Endothelial cell of umbilical vein (primary cell): Measurements from ENCODE around the gene TOB2. TPM values are rescaled to one million over a fixed set of nuclear protein-coding genes. Genes with fewer than 3 reads are reported as not detected.

Experiments
- BruUV-seq: library from RNA; stranded (reverse); fragments of 400-500 nt; replicated peaks from 2 replicates; lab custom pipeline; 2021; lab: Mats Ljungman, UMichigan
- CTCF ChIA-PET: fragments of 300-600, 350-600 bp; sonication (Branson Sonifier 250); formaldehyde crosslinking; loops from one replicate; lab custom pipeline; 2021; ENCODE audit warnings: antibody characterized with exemption, inconsistent platforms; lab: Charles Lee
- POLR2A ChIA-PET: fragments of 300-600, 350-600 bp; sonication (Branson Sonifier 250); formaldehyde crosslinking; loops from one replicate; lab custom pipeline; 2021; ENCODE audit warnings: antibody characterized with exemption, inconsistent platforms; lab: Charles Lee
- DNase-seq: peaks from one replicate; pipeline ENCODE4 v3.0.0-alpha.2; 2011; ENCODE audit warnings: low read depth, low spot score
- FAIRE-seq: peaks from 2 replicates; lab custom pipeline; 2011; peaks lifted over from hg19 to GRCh38; lab: Jason Lieb, UNC
- H2AFZ ChIP-seq: 2 replicates; pipeline ENCODE4 v1.6.0; 2012; ENCODE audit warnings: low read depth, low read length, control low read depth, inconsistent platforms
- H3K27ac ChIP-seq: 2 replicates; pipeline ENCODE4 v1.5.1; 2011; ENCODE audit warnings: low read depth, mild to moderate bottlenecking, control low read depth, low read length, moderate library complexity; ENCODE audit not compliant: insufficient read depth
- H3K27me3 ChIP-seq, 2 experiments: 2 replicates each; pipeline versions ENCODE4 v1.6.0 to v1.6.1; 2011; ENCODE audit warnings: low read length in 2 of 2, mixed read lengths in 1 of 2; ENCODE audit not compliant: control insufficient read depth in 2 of 2, insufficient read depth in 2 of 2
- H3K36me3 ChIP-seq, 2 experiments: 2 replicates in 1 of 2; 3 replicates in 1 of 2; pipeline ENCODE4 v1.5.1; 2011; ENCODE audit warnings: low read length in 2 of 2, mild to moderate bottlenecking in 1 of 2, moderate library complexity in 1 of 2; ENCODE audit not compliant: control insufficient read depth in 2 of 2, insufficient read depth in 2 of 2; ENCODE audit errors: extremely low read depth in 1 of 2
- H3K4me1 ChIP-seq: 3 replicates; pipeline ENCODE4 v1.5.1; 2011; ENCODE audit warnings: mild to moderate bottlenecking, low read length; ENCODE audit not compliant: control insufficient read depth, insufficient read depth; ENCODE audit errors: extremely low read depth
- H3K4me2 ChIP-seq: 2 replicates; pipeline ENCODE4 v1.6.1; 2011; ENCODE audit warnings: low read length, control low read depth, mixed read lengths; ENCODE audit not compliant: insufficient read depth
- H3K4me3 ChIP-seq, 3 experiments: fragments of 200-600 bp in 1 of 3; sonication (generic), shearing (Covaris generic) in 1 of 3; replicated peaks in 1 of 3; 2 replicates each; pipeline ENCODE4 v1.5.1; 2011 to 2016; ENCODE audit warnings: control low read depth in 3 of 3, low read length in 3 of 3, mild to moderate bottlenecking in 2 of 3, inconsistent platforms in 1 of 3, low read depth in 1 of 3, moderate library complexity in 1 of 3; ENCODE audit not compliant: insufficient read depth in 1 of 3
- H3K79me2 ChIP-seq: 2 replicates; pipeline ENCODE4 v1.6.0; 2012; ENCODE audit warnings: low read length, inconsistent platforms; ENCODE audit not compliant: control insufficient read depth, insufficient read depth
- H3K9ac ChIP-seq: replicated peaks from 2 replicates; pipeline ENCODE3; 2011; ENCODE audit warnings: low read length, control low read depth; ENCODE audit not compliant: insufficient read depth; ENCODE audit errors: extremely low read depth
- H3K9me1 ChIP-seq: replicated peaks from 3 replicates; pipeline ENCODE4 v1.6.0; 2011; ENCODE audit warnings: mild to moderate bottlenecking, low read length; ENCODE audit not compliant: control insufficient read depth, insufficient read depth; ENCODE audit errors: extremely low read depth
- H3K9me3 ChIP-seq: replicated peaks from 2 replicates; pipeline ENCODE4 v1.5.1; 2012; ENCODE audit warnings: low read length, inconsistent platforms; ENCODE audit not compliant: control insufficient read depth, insufficient read depth
- H4K20me1 ChIP-seq: replicated peaks from 2 replicates; pipeline ENCODE3; 2011; ENCODE audit warnings: mild to moderate bottlenecking, low read length; ENCODE audit not compliant: control insufficient read depth, insufficient read depth; ENCODE audit errors: extremely low read depth
- EZH2 ChIP-seq: IDR thresholded peaks from 2 replicates; pipeline ENCODE4 v1.6.1; 2012; ENCODE audit warnings: borderline replicate concordance, low read depth, mild to moderate bottlenecking, moderate library complexity, low read length, inconsistent platforms; ENCODE audit not compliant: severe bottlenecking
- FOS ChIP-seq: IDR thresholded peaks from 2 replicates; pipeline ENCODE4 v1.6.1; 2011; ENCODE audit warnings: mild to moderate bottlenecking, low read length, moderate library complexity, borderline replicate concordance; ENCODE audit not compliant: insufficient read depth
- GATA2 ChIP-seq: IDR thresholded peaks from 2 replicates; pipeline ENCODE4 v1.7.0; 2011; ENCODE audit warnings: low read depth, mild to moderate bottlenecking, moderate library complexity, mixed read lengths, low read length; ENCODE audit not compliant: insufficient read length, insufficient read depth
- MYC ChIP-seq: IDR thresholded peaks from one replicate; pipeline ENCODE4 v1.6.1; 2011; ENCODE audit warnings: mild to moderate bottlenecking, low read depth, low read length
- POLR2A ChIP-seq: IDR thresholded peaks from 2 replicates; pipeline ENCODE4 v1.6.1; 2012; ENCODE audit warnings: low read depth, mild to moderate bottlenecking, control low read depth, low read length
- dilution Hi-C: fragments of 300-500 bp; cut with MboI; formaldehyde crosslinking; loops from one replicate; pipeline ENCODE4 v1.15.0; 2019; ENCODE audit warnings: low sequenced_read_pairs; ENCODE audit not compliant: extremely low pct_ligation_motif_present
- intact Hi-C: fragments of 100-400 bp; cut with micrococcal nuclease; formaldehyde crosslinking; loops from one replicate; pipeline ENCODE4 v1.10.0; 2022
- polyA plus RNA-seq, 4 experiments: library from polyadenylated mRNA; depleted of rRNA in 3 of 4; stranded (reverse) in 3 of 4; unstranded in 1 of 4; fragments of >200 nt; gene quantifications; 2 replicates each; pipeline versions ENCODE4 v1.2.1 to v1.2.3, GENCODE V29; 2011 to 2012; ENCODE audit warnings: missing spikeins in 1 of 4
- total RNA-seq: library from RNA; stranded (reverse); gene quantifications from 2 replicates; pipeline ENCODE4 v1.2.3, GENCODE V29; 2021
- TF ChIP-seq, protein P1 (sequence below): IDR thresholded peaks from 2 replicates; pipeline ENCODE4 v1.6.1; 2011; ENCODE audit not compliant: insufficient read depth, insufficient read length

The TOB2 gene
- total and polyA plus RNA-seq, 2 donors (not counting 3 experiments of a cell fraction or from before 2014, with no cell fraction given), result 21.7 to 44.7 TPM

- Histone ChIP-seq H3K9me1 (no peaks in the 10 kb centered on the region), H2AFZ (no peak overlapping the region), H3K9ac (no peak overlapping the region), H3K4me3 (no peak overlapping the region), H3K9me3 (no peaks in the 10 kb centered on the region), H4K20me1 (no peaks in the 10 kb centered on the region), H3K4me1 (no peaks in the 10 kb centered on the region), H3K27ac (no peak overlapping the region), H3K79me2 (peaks cover 46% of the 10 kb centered on the region), H3K27me3 (no peaks in the 10 kb centered on the region), H3K36me3 (no peaks in the 10 kb centered on the region), H3K4me2 (no peak overlapping the region)
- dilution Hi-C loops, result no loop called here
- ChIA-PET POLR2A (interaction anchor here (0.5 kb wide), 1 partner anchor 167 kb away, joined by 3 read pairs; no protein-coding TSS in a partner anchor), CTCF (interaction anchor here (1.1 to 1.2 kb wide), 2 partner anchors 30 kb away, joined by 3 to 4 read pairs; no protein-coding TSS in a partner anchor)
- FAIRE-seq (peak; percentile 21), DNase-seq (no peak)
- BruUV-seq, result no TSS peak
- TF ChIP-seq POLR2A (no peak), EZH2 (no peak), GATA2 (no peak), FOS (no peak), MYC (no peak)
- TF ChIP-seq, protein P1, sequence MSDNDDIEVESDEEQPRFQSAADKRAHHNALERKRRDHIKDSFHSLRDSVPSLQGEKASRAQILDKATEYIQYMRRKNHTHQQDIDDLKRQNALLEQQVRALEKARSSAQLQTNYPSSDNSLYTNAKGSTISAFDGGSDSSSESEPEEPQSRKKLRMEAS, result no peak
- intact Hi-C loops, result no loop called here
Measured at GRCh38 chr22:41487037-41487935, 40.7 kb upstream of the TOB2 start.

GRCh38 chr22:41485033-41485432 is 38.4 kb upstream of the TOB2 start:
- TF ChIP-seq EZH2, result no peak
- FAIRE-seq (no peak), DNase-seq (no peak)
- BruUV-seq, result no TSS peak
- Histone ChIP-seq H3K27me3 (no peaks in the 10 kb centered on the region), H3K36me3 (no peaks in the 10 kb centered on the region), H3K79me2 (peaks cover 62% of the 10 kb centered on the region), H3K9me1 (no peaks in the 10 kb centered on the region), H3K27ac (no peak overlapping the region), H3K4me3 (no peak overlapping the region), H3K4me2 (no peak overlapping the region), H3K9ac (no peak overlapping the region), H3K9me3 (no peaks in the 10 kb centered on the region), H2AFZ (no peak overlapping the region), H3K4me1 (no peaks in the 10 kb centered on the region), H4K20me1 (no peaks in the 10 kb centered on the region)
- CTCF ChIA-PET, result interaction anchor here (0.7 kb wide), 1 partner anchor 60 kb away, joined by 3 read pairs; no protein-coding TSS in a partner anchor
- dilution Hi-C loops (no loop called here), intact Hi-C loops (no loop called here)
- POLR2A ChIA-PET, result no interaction called here
